ENCODE results near the gene TAS2R4. TPM values are rescaled to one million over a fixed set of nuclear protein-coding genes. Genes with fewer than 3 reads are reported as not detected.
"Not testable (repeated sequence)": the region's sequence is repeated elsewhere in the genome, so short reads cannot be mapped to it uniquely, and the experiment has no call there.

Gene TAS2R4
- total RNA-seq, 3 donors from 2014 or later = 1.1 to 2.3 (median 2.1) TPM

GRCh38 chr7:141789917-141790316 lies 13.4 kb downstream of the TAS2R4 start, which contains the start of gene TAS2R5:
TAS2R5 (plus strand) TSS chr7:141790217; CDS start chr7:141790362, 145 bp downstream.
- H3K4me1 ChIP-seq (ENCODE audit: low read depth) = no peaks in the 10 kb centered on the region
- intact Hi-C loops (cut with DNase I, micrococcal nuclease) = loop anchor here in 1 of 2 donors (10.0 kb wide), 1 partner anchor 135 kb away; no protein-coding TSS in a partner anchor
- H3K36me3 ChIP-seq (ENCODE audit: low read depth) = no peaks in the 10 kb centered on the region
- TF ChIP-seq, protein P1, sequence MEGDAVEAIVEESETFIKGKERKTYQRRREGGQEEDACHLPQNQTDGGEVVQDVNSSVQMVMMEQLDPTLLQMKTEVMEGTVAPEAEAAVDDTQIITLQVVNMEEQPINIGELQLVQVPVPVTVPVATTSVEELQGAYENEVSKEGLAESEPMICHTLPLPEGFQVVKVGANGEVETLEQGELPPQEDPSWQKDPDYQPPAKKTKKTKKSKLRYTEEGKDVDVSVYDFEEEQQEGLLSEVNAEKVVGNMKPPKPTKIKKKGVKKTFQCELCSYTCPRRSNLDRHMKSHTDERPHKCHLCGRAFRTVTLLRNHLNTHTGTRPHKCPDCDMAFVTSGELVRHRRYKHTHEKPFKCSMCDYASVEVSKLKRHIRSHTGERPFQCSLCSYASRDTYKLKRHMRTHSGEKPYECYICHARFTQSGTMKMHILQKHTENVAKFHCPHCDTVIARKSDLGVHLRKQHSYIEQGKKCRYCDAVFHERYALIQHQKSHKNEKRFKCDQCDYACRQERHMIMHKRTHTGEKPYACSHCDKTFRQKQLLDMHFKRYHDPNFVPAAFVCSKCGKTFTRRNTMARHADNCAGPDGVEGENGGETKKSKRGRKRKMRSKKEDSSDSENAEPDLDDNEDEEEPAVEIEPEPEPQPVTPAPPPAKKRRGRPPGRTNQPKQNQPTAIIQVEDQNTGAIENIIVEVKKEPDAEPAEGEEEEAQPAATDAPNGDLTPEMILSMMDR (IDR thresholded peaks at IDR 0.05) = no peak
- no peak within 1 kb of the TSS for H3K4me3 ChIP-seq
- H3K9me3 ChIP-seq = no peaks in the 10 kb centered on the region
- DNase-seq = no peak
- ATAC-seq = no peak

- TF ChIP-seq, protein P1 (IDR thresholded peaks at IDR 0.05) = no peak
- ATAC-seq (no peak), DNase-seq (no peak)
- Histone ChIP-seq H3K36me3 (ENCODE audit: low read depth) (no peaks in the 10 kb centered on the region), H3K4me1 (ENCODE audit: low read depth) (no peaks in the 10 kb centered on the region), H3K4me3 (no peak overlapping the region), H3K9me3 (no peaks in the 10 kb centered on the region)
- intact Hi-C loops (cut with DNase I, micrococcal nuclease) = no loop called here
Measured at GRCh38 chr7:141792526-141792925, 16.1 kb downstream of the TAS2R4 start.

GRCh38 chr7:141820067-141820466 lies 43.6 kb downstream of the TAS2R4 start:
- Histone ChIP-seq H3K36me3 (ENCODE audit: low read depth) (no peaks in the 10 kb centered on the region), H3K9me3 (peaks cover 44% of the 10 kb centered on the region), H3K4me1 (ENCODE audit: low read depth) (no peaks in the 10 kb centered on the region), H3K4me3 (no peak overlapping the region)
- intact Hi-C loops (cut with DNase I, micrococcal nuclease) = no loop called here
- TF ChIP-seq, protein P1 (IDR thresholded peaks at IDR 0.05) = no peak
- ATAC-seq = no peak
- DNase-seq = no peak

GRCh38 chr7:141822432-141822831 lies 46.0 kb downstream of the TAS2R4 start:
- DNase-seq; H3K4me3 ChIP-seq; intact Hi-C loops (cut with DNase I, micrococcal nuclease); ATAC-seq; H3K36me3 ChIP-seq (ENCODE audit: low read depth); H3K4me1 ChIP-seq (ENCODE audit: low read depth): not testable (repeated sequence)
- H3K9me3 ChIP-seq = peaks cover 44% of the 10 kb centered on the region

Other genes with a start within 250 kb of the TAS2R4 start
- 10 to 100 TPM; 16.7 to 20.7 (median 17.6) TPM for gene AGK, start 225.3 kb upstream of the TAS2R4 start, total RNA-seq
- 10 to 100 TPM; 25.6 to 38.1 (median 28.0) TPM for gene DENND11, start 74.5 kb upstream of the TAS2R4 start, total RNA-seq
- gene WEE2, start 68.3 kb upstream of the TAS2R4 start, total RNA-seq = not detected
- gene SSBP1, start 38.3 kb upstream of the TAS2R4 start, total RNA-seq = 10 to 100 TPM; 67.3 to 96.4 (median 81.6) TPM
- 1 to 10 TPM; 1.8 to 3.0 (median 2.7) TPM for gene TAS2R3, start 12.6 kb upstream of the TAS2R4 start, total RNA-seq
- 1 to 10 TPM; 1.1 to 2.7 (median 2.4) TPM for gene TAS2R5, start 13.5 kb downstream of the TAS2R4 start, total RNA-seq
- not detected for gene PRSS37, start 64.8 kb downstream of the TAS2R4 start, total RNA-seq
- under 1 TPM in 1 of 3 donors, not detected in 2; 0.26 TPM for gene OR9A4, start 139.7 kb downstream of the TAS2R4 start, total RNA-seq
- under 1 TPM in 2 of 3 donors, not detected in 1; 0.38 to 0.41 TPM for gene CLEC5A, start 170.3 kb downstream of the TAS2R4 start, total RNA-seq
- gene TAS2R38, start 197.1 kb downstream of the TAS2R4 start, total RNA-seq = under 1 TPM in 1 of 3 donors, not detected in 2; 0.35 TPM
- 1 to 10 TPM; 1.7 to 3.0 (median 1.8) TPM for gene MGAM, start 219.2 kb downstream of the TAS2R4 start, total RNA-seq